HepG2 (cell line): ENCODE data around the gene ZDHHC16. TPM values are rescaled to one million over a fixed set of nuclear protein-coding genes. Genes with fewer than 3 reads are reported as not detected.
A peak's percentile ranks its signal among the peaks of the same experiment; 100 is the strongest.

Experiments used
- BORCS8-MEF2B ChIP-seq: sonication (generic); formaldehyde crosslinking; IDR thresholded peaks from 2 replicates; pipeline ENCODE4 v1.8.0; 2022; ENCODE audit warnings: mild to moderate bottlenecking, missing genetic modification reagents
- CBFB ChIP-seq: sonication (generic); formaldehyde crosslinking; IDR thresholded peaks from 2 replicates; pipeline ENCODE4 v1.4.0; 2020; ENCODE audit warnings: missing genetic modification reagents
- CREB1 ChIP-seq, 2 experiments: fragments of 450-650 bp in 1 of 2; IDR thresholded peaks; 2 replicates each; pipeline ENCODE4 v1.6.1; 2016 to 2017; ENCODE audit warnings: control low read depth in 1 of 2, mild to moderate bottlenecking in 1 of 2, missing compliant biosample characterization in 1 of 2, missing genetic modification characterization in 1 of 2
- GABPB1 ChIP-seq: IDR thresholded peaks from 2 replicates; pipeline ENCODE4 v1.6.1; 2016; ENCODE audit warnings: mild to moderate bottlenecking, missing genetic modification reagents, moderate library complexity, missing compliant biosample characterization
- HDAC2 ChIP-seq: sonication (generic); formaldehyde crosslinking; IDR thresholded peaks from 2 replicates; pipeline ENCODE4 v1.4.0; 2020; ENCODE audit warnings: missing genetic modification reagents
- KLF11 ChIP-seq: IDR thresholded peaks from 2 replicates; pipeline ENCODE4 v1.6.1; 2016; ENCODE audit warnings: missing compliant biosample characterization
- KLF16 ChIP-seq, 2 experiments: sonication (generic) in 1 of 2; formaldehyde crosslinking in 1 of 2; IDR thresholded peaks; 2 replicates each; pipeline versions ENCODE4 v1.6.1 to v1.8.0; 2016 to 2023; ENCODE audit warnings: missing genetic modification reagents in 2 of 2, missing compliant biosample characterization in 1 of 2
- KLF9 ChIP-seq: IDR thresholded peaks from 2 replicates; pipeline ENCODE4 v1.6.1; 2016; ENCODE audit warnings: low read depth
- NFRKB ChIP-seq: fragments of 450-650 bp; IDR thresholded peaks from 2 replicates; pipeline ENCODE4 v1.6.1; 2017
- POGZ ChIP-seq: sonication (generic); formaldehyde crosslinking; IDR thresholded peaks from 2 replicates; pipeline ENCODE4 v1.4.0; 2020; ENCODE audit warnings: mild to moderate bottlenecking, missing genetic modification reagents
- ZNF709 ChIP-seq: sonication (generic); formaldehyde crosslinking; IDR thresholded peaks from 2 replicates; pipeline ENCODE4 v1.5.0; 2020; ENCODE audit warnings: mild to moderate bottlenecking, missing genetic modification reagents
- ZNF891 ChIP-seq: sonication (generic); formaldehyde crosslinking; IDR thresholded peaks from 2 replicates; pipeline ENCODE4 v1.5.0; 2020; ENCODE audit warnings: mild to moderate bottlenecking, missing genetic modification reagents
- polyA plus RNA-seq, 8 experiments: library from polyadenylated mRNA; depleted of rRNA in 3 of 8; stranded (reverse) in 7 of 8; unstranded in 1 of 8; fragments of >200 nt; fragmentation: Illumina TruSeq in 4 of 8; extraction: Trizol in 4 of 8; gene quantifications; 2 replicates each; pipeline versions ENCODE4 v1.2.1 to v1.2.3, GENCODE V29; 2011 to 2016; ENCODE audit warnings: low read depth in 4 of 8, missing spikeins in 1 of 8, mixed read lengths in 1 of 8; ENCODE audit not compliant: insufficient read depth in 1 of 8
- total RNA-seq, 5 experiments: library from RNA; depleted of rRNA; stranded (reverse); fragments of >200 nt; fragmentation: Illumina TruSeq; extraction: Trizol; gene quantifications; 2 replicates each; pipeline ENCODE4 v1.2.3, GENCODE V29; 2016; ENCODE audit warnings: low read depth in 1 of 5
- TF ChIP-seq, protein P1 (sequence below): IDR thresholded peaks from 2 replicates; pipeline ENCODE4 v1.6.1; 2016; ENCODE audit warnings: low read depth, borderline replicate concordance
- TF ChIP-seq, protein P2 (sequence below): sonication (generic); formaldehyde crosslinking; IDR thresholded peaks from 2 replicates; pipeline ENCODE4 v1.5.1; 2020; ENCODE audit warnings: mild to moderate bottlenecking, moderate library complexity, missing genetic modification reagents
- TF ChIP-seq, protein P3 (sequence below): sonication (generic); formaldehyde crosslinking; conservative IDR thresholded peaks from 2 replicates; pipeline ENCODE4 v1.4.0; 2020; ENCODE audit warnings: mild to moderate bottlenecking, missing genetic modification reagents, moderate library complexity
- TF ChIP-seq, protein P4 (sequence below): sonication (generic); formaldehyde crosslinking; IDR thresholded peaks from 2 replicates; pipeline ENCODE4 v1.5.0; 2020; ENCODE audit warnings: mild to moderate bottlenecking, missing genetic modification reagents, moderate library complexity
- TF ChIP-seq, protein P5 (sequence below): sonication (generic); formaldehyde crosslinking; IDR thresholded peaks from 2 replicates; pipeline ENCODE4 v1.9.0; 2022; ENCODE audit warnings: low read depth, missing genetic modification reagents
- TF ChIP-seq, protein P6 (sequence below): IDR thresholded peaks from 2 replicates; pipeline ENCODE4 v1.6.1; 2016; ENCODE audit warnings: missing biosample characterization, missing genetic modification reagents, low read depth

The ZDHHC16 gene
- total and polyA plus RNA-seq, 2 of the 13 experiments (the other 11 are each of a cell fraction or from before 2014, with no cell fraction given): 40.8 to 41.8 TPM

DNA sequence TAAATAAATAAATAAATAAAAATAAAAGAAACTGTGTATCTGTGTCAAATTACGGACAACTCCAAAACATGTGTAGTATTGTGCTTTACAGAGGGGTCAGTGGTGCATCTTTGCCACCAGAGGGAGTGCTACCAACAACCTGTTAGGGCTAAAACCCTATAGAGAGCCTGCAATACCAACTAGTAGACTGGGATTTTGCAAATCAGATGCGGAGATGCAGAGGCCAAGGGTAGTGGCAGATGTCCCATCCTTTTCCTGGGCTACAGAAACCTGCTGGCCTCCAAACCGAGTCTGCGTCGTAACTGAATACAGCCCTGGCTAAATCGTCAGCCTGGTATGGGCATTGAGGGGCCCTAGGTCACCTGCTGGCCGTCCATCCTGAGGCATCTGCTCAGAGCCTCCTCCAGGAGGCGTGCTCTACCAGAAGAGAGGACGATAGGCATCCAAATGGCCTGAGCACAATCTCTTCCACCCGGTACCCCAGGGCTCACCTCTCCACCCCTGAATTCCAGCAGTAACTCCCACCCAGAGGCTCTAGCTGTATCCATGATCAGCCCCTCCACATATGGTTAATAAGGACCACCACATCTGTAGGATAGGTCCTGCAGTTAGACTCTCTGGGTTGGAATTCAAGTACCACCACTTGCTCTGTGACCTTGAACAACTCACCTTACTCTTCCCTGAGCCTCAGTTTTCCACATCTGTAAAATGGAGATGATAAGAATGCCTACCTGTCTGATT lies 38.6 kb upstream of the ZDHHC16 start (continued):
- TF ChIP-seq CBFB (CRISPR knock-in tag) (0 out of 2 replicates have a peak, but pooled peaks have one; percentile 14), ZNF709 (CRISPR knock-in tag) (no peak), NFRKB (no peak), CREB1 (IDR thresholded peaks at IDR 0.05) (no peak), CREB1 (CRISPR knock-in tag; IDR thresholded peaks at IDR 0.05) (peak; percentile 37; the same call in 1 of the 2 replicates), KLF16 (CRISPR knock-in tag; IDR thresholded peaks at IDR 0.05) (peak in 1 of 2 experiments; percentile 62; a peak in 1 of 4 replicates), POGZ (peak; percentile 34; the same call in 1 of the 2 replicates), KLF9 (CRISPR knock-in tag) (peak; percentile 27; the same call in 1 of the 2 replicates), BORCS8-MEF2B (no peak), HDAC2 (CRISPR knock-in tag) (peak; percentile 76), ZNF891 (CRISPR knock-in tag) (no peak), KLF11 (CRISPR knock-in tag) (0 out of 2 replicates have a peak, but pooled peaks have one; percentile 49), GABPB1 (0 out of 2 replicates have a peak, but pooled peaks have one; percentile 18)
- TF ChIP-seq, protein P1, sequence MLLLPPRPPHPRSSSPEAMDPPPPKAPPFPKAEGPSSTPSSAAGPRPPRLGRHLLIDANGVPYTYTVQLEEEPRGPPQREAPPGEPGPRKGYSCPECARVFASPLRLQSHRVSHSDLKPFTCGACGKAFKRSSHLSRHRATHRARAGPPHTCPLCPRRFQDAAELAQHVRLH (CRISPR knock-in tag): 0 out of 2 replicates have a peak, but pooled peaks have one; percentile 36
- TF ChIP-seq, protein P2, sequence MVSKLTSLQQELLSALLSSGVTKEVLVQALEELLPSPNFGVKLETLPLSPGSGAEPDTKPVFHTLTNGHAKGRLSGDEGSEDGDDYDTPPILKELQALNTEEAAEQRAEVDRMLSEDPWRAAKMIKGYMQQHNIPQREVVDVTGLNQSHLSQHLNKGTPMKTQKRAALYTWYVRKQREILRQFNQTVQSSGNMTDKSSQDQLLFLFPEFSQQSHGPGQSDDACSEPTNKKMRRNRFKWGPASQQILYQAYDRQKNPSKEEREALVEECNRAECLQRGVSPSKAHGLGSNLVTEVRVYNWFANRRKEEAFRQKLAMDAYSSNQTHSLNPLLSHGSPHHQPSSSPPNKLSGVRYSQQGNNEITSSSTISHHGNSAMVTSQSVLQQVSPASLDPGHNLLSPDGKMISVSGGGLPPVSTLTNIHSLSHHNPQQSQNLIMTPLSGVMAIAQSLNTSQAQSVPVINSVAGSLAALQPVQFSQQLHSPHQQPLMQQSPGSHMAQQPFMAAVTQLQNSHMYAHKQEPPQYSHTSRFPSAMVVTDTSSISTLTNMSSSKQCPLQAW (CRISPR knock-in tag): peak; percentile 17; the same call in 1 of the 2 replicates
- TF ChIP-seq, protein P3, sequence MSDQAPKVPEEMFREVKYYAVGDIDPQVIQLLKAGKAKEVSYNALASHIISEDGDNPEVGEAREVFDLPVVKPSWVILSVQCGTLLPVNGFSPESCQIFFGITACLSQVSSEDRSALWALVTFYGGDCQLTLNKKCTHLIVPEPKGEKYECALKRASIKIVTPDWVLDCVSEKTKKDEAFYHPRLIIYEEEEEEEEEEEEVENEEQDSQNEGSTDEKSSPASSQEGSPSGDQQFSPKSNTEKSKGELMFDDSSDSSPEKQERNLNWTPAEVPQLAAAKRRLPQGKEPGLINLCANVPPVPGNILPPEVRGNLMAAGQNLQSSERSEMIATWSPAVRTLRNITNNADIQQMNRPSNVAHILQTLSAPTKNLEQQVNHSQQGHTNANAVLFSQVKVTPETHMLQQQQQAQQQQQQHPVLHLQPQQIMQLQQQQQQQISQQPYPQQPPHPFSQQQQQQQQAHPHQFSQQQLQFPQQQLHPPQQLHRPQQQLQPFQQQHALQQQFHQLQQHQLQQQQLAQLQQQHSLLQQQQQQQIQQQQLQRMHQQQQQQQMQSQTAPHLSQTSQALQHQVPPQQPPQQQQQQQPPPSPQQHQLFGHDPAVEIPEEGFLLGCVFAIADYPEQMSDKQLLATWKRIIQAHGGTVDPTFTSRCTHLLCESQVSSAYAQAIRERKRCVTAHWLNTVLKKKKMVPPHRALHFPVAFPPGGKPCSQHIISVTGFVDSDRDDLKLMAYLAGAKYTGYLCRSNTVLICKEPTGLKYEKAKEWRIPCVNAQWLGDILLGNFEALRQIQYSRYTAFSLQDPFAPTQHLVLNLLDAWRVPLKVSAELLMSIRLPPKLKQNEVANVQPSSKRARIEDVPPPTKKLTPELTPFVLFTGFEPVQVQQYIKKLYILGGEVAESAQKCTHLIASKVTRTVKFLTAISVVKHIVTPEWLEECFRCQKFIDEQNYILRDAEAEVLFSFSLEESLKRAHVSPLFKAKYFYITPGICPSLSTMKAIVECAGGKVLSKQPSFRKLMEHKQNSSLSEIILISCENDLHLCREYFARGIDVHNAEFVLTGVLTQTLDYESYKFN (CRISPR knock-in tag): peak; percentile 27; the same call in 1 of the 2 replicates
- TF ChIP-seq, protein P4, sequence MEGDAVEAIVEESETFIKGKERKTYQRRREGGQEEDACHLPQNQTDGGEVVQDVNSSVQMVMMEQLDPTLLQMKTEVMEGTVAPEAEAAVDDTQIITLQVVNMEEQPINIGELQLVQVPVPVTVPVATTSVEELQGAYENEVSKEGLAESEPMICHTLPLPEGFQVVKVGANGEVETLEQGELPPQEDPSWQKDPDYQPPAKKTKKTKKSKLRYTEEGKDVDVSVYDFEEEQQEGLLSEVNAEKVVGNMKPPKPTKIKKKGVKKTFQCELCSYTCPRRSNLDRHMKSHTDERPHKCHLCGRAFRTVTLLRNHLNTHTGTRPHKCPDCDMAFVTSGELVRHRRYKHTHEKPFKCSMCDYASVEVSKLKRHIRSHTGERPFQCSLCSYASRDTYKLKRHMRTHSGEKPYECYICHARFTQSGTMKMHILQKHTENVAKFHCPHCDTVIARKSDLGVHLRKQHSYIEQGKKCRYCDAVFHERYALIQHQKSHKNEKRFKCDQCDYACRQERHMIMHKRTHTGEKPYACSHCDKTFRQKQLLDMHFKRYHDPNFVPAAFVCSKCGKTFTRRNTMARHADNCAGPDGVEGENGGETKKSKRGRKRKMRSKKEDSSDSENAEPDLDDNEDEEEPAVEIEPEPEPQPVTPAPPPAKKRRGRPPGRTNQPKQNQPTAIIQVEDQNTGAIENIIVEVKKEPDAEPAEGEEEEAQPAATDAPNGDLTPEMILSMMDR (CRISPR knock-in tag): peak; percentile 92
- TF ChIP-seq, protein P5, sequence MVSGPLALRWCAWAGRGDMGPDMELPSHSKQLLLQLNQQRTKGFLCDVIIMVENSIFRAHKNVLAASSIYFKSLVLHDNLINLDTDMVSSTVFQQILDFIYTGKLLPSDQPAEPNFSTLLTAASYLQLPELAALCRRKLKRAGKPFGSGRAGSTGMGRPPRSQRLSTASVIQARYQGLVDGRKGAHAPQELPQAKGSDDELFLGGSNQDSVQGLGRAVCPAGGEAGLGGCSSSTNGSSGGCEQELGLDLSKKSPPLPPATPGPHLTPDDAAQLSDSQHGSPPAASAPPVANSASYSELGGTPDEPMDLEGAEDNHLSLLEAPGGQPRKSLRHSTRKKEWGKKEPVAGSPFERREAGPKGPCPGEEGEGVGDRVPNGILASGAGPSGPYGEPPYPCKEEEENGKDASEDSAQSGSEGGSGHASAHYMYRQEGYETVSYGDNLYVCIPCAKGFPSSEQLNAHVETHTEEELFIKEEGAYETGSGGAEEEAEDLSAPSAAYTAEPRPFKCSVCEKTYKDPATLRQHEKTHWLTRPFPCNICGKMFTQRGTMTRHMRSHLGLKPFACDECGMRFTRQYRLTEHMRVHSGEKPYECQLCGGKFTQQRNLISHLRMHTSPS: no peak
- TF ChIP-seq, protein P6, sequence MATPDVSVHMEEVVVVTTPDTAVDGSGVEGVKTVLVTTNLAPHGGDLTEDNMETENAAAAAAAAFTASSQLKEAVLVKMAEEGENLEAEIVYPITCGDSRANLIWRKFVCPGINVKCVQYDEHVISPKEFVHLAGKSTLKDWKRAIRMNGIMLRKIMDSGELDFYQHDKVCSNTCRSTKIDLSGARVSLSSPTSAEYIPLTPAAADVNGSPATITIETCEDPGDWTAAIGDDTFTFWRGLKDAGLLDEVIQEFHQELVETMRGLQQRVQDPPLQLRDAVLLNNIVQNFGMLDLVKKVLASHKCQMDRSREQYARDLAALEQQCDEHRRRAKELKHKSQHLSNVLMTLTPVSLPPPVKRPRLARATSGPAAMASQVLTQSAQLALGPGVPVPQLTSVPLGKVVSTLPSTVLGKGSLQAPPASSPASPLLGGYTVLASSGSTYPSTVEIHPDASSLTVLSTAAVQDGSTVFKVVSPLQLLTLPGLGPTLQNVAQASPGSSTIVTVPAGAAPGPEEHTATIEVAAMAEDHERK (CRISPR knock-in tag): no peak
